Measurements from ENCODE around the gene ZNF862. TPM values are rescaled to one million over a fixed set of nuclear protein-coding genes. Genes with fewer than 3 reads are reported as not detected.

Gene ZNF862
- total and polyA plus RNA-seq, 2 experiments from 2014 or later = 0.94 to 2.3 TPM

DNA sequence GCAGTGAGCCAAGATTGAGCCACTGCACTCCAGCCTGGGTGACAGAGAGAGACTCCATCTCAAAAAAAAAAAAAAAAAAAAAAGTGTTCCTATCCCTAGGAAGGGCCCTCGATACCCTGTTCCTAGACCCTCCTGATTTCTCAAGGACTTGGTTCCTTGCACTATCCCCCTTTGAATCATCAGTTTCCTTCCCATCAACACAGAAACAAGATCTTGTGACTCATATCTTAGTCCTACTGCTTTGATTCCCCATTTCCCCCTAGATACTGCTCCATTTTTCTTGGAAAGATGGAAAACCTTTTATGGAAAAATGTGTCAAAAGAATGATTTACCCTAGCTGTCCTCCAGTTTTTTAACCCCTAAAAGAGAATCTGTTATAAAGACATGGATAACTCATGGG lies 1.7 kb upstream of the ZNF862 start (continued):
- TF ChIP-seq, protein P1, sequence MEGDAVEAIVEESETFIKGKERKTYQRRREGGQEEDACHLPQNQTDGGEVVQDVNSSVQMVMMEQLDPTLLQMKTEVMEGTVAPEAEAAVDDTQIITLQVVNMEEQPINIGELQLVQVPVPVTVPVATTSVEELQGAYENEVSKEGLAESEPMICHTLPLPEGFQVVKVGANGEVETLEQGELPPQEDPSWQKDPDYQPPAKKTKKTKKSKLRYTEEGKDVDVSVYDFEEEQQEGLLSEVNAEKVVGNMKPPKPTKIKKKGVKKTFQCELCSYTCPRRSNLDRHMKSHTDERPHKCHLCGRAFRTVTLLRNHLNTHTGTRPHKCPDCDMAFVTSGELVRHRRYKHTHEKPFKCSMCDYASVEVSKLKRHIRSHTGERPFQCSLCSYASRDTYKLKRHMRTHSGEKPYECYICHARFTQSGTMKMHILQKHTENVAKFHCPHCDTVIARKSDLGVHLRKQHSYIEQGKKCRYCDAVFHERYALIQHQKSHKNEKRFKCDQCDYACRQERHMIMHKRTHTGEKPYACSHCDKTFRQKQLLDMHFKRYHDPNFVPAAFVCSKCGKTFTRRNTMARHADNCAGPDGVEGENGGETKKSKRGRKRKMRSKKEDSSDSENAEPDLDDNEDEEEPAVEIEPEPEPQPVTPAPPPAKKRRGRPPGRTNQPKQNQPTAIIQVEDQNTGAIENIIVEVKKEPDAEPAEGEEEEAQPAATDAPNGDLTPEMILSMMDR (conservative IDR thresholded peaks at IDR 0.05; ENCODE audit: low read depth in 2 of 2) = no peak
- TF ChIP-seq JUNB (IDR thresholded peaks at IDR 0.05; ENCODE audit: unreplicated experiment) (no peak), STAT1 (IDR thresholded peaks at IDR 0.05; ENCODE audit: unreplicated experiment) (no peak), EZH2phosphoT487 (IDR thresholded peaks at IDR 0.05; ENCODE audit: unreplicated experiment) (no peak), ZNF331 (CRISPR knock-in tag; IDR thresholded peaks at IDR 0.05; ENCODE audit: low read depth) (no peak), ZNF114 (CRISPR knock-in tag; IDR thresholded peaks at IDR 0.05) (no peak)
- TF ChIP-seq, protein P2, sequence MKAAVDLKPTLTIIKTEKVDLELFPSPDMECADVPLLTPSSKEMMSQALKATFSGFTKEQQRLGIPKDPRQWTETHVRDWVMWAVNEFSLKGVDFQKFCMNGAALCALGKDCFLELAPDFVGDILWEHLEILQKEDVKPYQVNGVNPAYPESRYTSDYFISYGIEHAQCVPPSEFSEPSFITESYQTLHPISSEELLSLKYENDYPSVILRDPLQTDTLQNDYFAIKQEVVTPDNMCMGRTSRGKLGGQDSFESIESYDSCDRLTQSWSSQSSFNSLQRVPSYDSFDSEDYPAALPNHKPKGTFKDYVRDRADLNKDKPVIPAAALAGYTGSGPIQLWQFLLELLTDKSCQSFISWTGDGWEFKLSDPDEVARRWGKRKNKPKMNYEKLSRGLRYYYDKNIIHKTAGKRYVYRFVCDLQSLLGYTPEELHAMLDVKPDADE (IDR thresholded peaks at IDR 0.05) = no peak

DNA sequence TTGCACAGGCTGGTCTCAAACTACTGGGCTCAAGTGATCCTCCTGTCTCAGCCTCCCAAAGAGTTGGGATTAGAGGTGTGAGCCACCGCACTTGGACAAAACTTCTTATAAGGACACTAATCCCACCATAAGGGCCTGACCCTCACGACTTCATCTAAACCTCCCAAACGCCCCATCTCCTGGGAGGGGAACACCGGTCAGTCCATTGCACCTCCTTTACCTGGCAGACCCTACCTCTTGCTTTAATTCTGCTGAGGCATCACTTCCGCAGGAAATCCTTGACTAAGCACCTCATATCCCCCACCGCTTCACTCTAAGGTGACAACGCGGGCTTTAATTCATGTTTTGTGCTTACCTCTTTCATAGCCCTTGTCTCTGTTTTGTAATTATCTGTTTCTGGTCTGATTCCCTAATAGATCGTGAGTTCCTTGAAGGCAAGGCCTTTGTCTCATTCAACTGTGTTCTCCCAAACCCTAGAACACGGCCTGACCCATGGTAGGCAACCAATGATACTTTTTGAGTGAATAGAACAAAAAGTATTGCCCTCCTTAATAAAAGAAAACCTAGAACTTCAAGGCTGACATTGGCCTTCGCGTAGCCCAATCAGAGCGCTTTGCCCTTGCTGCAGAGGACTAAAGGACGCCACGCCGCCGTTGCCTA lies 481 bp upstream of the ZNF862 start:
- Mint-ChIP-seq H3K4me3 (peak overlapping the region; percentile 73; the same call in 2 of the 3 replicates), H3K27me3 (ENCODE audit: insufficient read depth, low read depth, poor library complexity) (peaks cover 3% of the 10 kb centered on the region), H3K36me3 (ENCODE audit: low read depth) (no peaks in the 10 kb centered on the region), H3K4me1 (peaks cover 18% of the 10 kb centered on the region), H3K9me3 (no peaks in the 10 kb centered on the region), H3K27ac (no peak overlapping the region)
- no peak for ATAC-seq
- Histone ChIP-seq H3K36me3 (ENCODE audit: insufficient read depth) (no peaks in the 10 kb centered on the region), H3K27me3 (ENCODE audit: insufficient read depth) (peaks cover 24% of the 10 kb centered on the region), H2AFZ (no peak overlapping the region), H3K4me2 (peak overlapping the region; percentile 46; the same call in 1 of the 2 replicates), H3K27ac (ENCODE audit: low read depth) (no peak overlapping the region), H3K9me2 (ENCODE audit: insufficient read depth) (no peaks in the 10 kb centered on the region), H3K4me1 (ENCODE audit: insufficient read depth) (no peaks in the 10 kb centered on the region; the same call in 1 of the 2 replicates), H4K20me1 (replicated peaks; ENCODE audit: insufficient read depth) (peaks cover 4% of the 10 kb centered on the region; the same call in 1 of the 2 replicates), H3K4me3 (no peak overlapping the region; the same call in 1 of the 2 replicates), H3F3A (replicated peaks; ENCODE audit: low read depth) (peaks cover 10% of the 10 kb centered on the region; the same call in 1 of the 2 replicates), H3K79me2 (replicated peaks; ENCODE audit: insufficient read depth) (no peaks in the 10 kb centered on the region)
- TF ChIP-seq, protein P3, sequence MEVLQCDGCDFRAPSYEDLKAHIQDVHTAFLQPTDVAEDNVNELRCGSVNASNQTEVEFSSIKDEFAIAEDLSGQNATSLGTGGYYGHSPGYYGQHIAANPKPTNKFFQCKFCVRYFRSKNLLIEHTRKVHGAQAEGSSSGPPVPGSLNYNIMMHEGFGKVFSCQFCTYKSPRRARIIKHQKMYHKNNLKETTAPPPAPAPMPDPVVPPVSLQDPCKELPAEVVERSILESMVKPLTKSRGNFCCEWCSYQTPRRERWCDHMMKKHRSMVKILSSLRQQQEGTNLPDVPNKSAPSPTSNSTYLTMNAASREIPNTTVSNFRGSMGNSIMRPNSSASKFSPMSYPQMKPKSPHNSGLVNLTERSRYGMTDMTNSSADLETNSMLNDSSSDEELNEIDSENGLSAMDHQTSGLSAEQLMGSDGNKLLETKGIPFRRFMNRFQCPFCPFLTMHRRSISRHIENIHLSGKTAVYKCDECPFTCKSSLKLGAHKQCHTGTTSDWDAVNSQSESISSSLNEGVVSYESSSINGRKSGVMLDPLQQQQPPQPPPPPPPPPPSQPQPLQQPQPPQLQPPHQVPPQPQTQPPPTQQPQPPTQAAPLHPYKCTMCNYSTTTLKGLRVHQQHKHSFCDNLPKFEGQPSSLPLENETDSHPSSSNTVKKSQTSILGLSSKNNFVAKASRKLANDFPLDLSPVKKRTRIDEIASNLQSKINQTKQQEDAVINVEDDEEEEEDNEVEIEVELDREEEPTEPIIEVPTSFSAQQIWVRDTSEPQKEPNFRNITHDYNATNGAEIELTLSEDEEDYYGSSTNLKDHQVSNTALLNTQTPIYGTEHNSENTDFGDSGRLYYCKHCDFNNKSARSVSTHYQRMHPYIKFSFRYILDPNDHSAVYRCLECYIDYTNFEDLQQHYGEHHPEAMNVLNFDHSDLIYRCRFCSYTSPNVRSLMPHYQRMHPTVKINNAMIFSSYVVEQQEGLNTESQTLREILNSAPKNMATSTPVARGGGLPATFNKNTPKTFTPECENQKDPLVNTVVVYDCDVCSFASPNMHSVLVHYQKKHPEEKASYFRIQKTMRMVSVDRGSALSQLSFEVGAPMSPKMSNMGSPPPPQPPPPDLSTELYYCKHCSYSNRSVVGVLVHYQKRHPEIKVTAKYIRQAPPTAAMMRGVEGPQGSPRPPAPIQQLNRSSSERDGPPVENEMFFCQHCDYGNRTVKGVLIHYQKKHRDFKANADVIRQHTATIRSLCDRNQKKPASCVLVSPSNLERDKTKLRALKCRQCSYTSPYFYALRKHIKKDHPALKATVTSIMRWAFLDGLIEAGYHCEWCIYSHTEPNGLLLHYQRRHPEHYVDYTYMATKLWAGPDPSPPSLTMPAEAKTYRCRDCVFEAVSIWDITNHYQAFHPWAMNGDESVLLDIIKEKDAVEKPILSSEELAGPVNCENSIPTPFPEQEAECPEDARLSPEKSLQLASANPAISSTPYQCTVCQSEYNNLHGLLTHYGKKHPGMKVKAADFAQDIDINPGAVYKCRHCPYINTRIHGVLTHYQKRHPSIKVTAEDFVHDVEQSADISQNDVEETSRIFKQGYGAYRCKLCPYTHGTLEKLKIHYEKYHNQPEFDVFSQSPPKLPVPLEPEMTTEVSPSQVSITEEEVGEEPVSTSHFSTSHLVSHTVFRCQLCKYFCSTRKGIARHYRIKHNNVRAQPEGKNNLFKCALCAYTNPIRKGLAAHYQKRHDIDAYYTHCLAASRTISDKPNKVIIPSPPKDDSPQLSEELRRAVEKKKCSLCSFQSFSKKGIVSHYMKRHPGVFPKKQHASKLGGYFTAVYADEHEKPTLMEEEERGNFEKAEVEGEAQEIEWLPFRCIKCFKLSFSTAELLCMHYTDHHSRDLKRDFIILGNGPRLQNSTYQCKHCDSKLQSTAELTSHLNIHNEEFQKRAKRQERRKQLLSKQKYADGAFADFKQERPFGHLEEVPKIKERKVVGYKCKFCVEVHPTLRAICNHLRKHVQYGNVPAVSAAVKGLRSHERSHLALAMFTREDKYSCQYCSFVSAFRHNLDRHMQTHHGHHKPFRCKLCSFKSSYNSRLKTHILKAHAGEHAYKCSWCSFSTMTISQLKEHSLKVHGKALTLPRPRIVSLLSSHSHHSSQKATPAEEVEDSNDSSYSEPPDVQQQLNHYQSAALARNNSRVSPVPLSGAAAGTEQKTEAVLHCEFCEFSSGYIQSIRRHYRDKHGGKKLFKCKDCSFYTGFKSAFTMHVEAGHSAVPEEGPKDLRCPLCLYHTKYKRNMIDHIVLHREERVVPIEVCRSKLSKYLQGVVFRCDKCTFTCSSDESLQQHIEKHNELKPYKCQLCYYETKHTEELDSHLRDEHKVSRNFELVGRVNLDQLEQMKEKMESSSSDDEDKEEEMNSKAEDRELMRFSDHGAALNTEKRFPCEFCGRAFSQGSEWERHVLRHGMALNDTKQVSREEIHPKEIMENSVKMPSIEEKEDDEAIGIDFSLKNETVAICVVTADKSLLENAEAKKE (CRISPR knock-in tag; IDR thresholded peaks at IDR 0.05) = no peak
- TF ChIP-seq EZH2 (IDR thresholded peaks at IDR 0.05; ENCODE audit: low read depth, unreplicated experiment) (no peak), NANOG (IDR thresholded peaks at IDR 0.05; ENCODE audit: borderline replicate concordance) (no peak)
- DNase-seq (ENCODE audit: low spot score) = no peak
